Testis (tissue), 3 donors: ENCODE results near the gene PXDN. TPM values are rescaled to one million over a fixed set of nuclear protein-coding genes. Genes with fewer than 3 reads are reported as not detected.

Source experiments
- DNase-seq: peaks from one replicate; pipeline ENCODE4 v3.0.0-alpha.2; 2019
- H3K27ac ChIP-seq, 2 donors: fragments of 200-600 bp; sonication (generic); one replicate each; pipeline ENCODE4 v1.5.1; 2019
- H3K27me3 ChIP-seq: fragments of 200-600 bp; sonication (generic); one replicate; pipeline ENCODE4 v1.5.1; 2019
- H3K36me3 ChIP-seq: fragments of 200-600 bp; sonication (generic); one replicate; pipeline ENCODE4 v1.5.1; 2017; ENCODE audit warnings: low read depth; ENCODE audit errors: missing control alignments
- H3K4me1 ChIP-seq: fragments of 200-600 bp; sonication (generic); one replicate; pipeline ENCODE4 v1.5.1; 2019
- H3K4me3 ChIP-seq, 2 donors: fragments of 200-600 bp; sonication (generic); one replicate each; pipeline ENCODE4 v1.5.1; 2017 to 2019
- H3K9me3 ChIP-seq: fragments of 200-600 bp; sonication (generic); one replicate; pipeline ENCODE4 v1.5.1; 2017
- POLR2A ChIP-seq: fragments of 450-650 bp; IDR thresholded peaks from one replicate; pipeline ENCODE4 v1.6.1; 2017; ENCODE audit warnings: antibody characterized with exemption, mild to moderate bottlenecking, moderate library complexity
- WGBS, 2 donors: methylation state at CpG; one replicate each; pipeline ENCODE4 v1.1.5; 2018; 5-methylcytosine and 5-hydroxymethylcytosine counted together
- intact Hi-C: fragments of 100-400 bp; cut with DNase I; formaldehyde crosslinking; loops from one replicate; pipeline ENCODE4 v1.15.1; 2023; ENCODE audit warnings: low total_unique reads
- polyA plus RNA-seq: library from polyadenylated mRNA; stranded (reverse); fragments of 350-450 nt; fragmentation: Illumina TruSeq; extraction: RNeasy Lipid Tissue Mini Kit (QIAGEN cat#74804); gene quantifications from one replicate; pipeline ENCODE4 v1.2.3, GENCODE V29; 2014; ENCODE audit warnings: low read depth, low replicate concordance; ENCODE audit not compliant: insufficient read depth
- total RNA-seq, 2 donors: library from RNA; depleted of rRNA; stranded (reverse); fragments of >200 nt; gene quantifications; one replicate each; pipeline ENCODE4 v1.2.3, GENCODE V29; 2016
- TF ChIP-seq, protein P1 (sequence below), 3 experiments: fragments of 450-650 bp in 2 of 3; fragments of 200-600 bp in 1 of 3; sonication (generic) in 1 of 3; IDR thresholded peaks; one replicate each; pipeline ENCODE4 v1.5.1; 2016 to 2019; ENCODE audit warnings: antibody characterized with exemption in 3 of 3, mild to moderate bottlenecking in 2 of 3, moderate library complexity in 1 of 3

The PXDN gene
- total and polyA plus RNA-seq, 3 donors from 2014 or later, result 26.7 to 41.8 (median 33.8) TPM

DNA sequence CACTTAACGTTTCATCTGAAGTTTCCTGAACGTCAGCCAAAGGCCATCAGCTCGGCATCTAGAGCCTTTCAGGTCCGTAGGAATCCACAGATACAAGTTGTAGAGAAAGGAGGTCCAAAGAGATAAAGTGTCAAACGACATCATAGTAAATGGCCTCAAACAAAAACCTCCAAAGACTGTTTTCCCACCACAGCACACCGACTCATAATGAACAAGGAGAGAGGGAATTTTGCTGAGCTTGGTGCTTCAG is 150.3 kb downstream of the PXDN start:
- no peak for DNase-seq
- TF ChIP-seq POLR2A, result no peak
- TF ChIP-seq, protein P1, sequence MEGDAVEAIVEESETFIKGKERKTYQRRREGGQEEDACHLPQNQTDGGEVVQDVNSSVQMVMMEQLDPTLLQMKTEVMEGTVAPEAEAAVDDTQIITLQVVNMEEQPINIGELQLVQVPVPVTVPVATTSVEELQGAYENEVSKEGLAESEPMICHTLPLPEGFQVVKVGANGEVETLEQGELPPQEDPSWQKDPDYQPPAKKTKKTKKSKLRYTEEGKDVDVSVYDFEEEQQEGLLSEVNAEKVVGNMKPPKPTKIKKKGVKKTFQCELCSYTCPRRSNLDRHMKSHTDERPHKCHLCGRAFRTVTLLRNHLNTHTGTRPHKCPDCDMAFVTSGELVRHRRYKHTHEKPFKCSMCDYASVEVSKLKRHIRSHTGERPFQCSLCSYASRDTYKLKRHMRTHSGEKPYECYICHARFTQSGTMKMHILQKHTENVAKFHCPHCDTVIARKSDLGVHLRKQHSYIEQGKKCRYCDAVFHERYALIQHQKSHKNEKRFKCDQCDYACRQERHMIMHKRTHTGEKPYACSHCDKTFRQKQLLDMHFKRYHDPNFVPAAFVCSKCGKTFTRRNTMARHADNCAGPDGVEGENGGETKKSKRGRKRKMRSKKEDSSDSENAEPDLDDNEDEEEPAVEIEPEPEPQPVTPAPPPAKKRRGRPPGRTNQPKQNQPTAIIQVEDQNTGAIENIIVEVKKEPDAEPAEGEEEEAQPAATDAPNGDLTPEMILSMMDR (IDR thresholded peaks at IDR 0.05), result no peak
- no peaks in the 10 kb centered on the region for H3K4me1 ChIP-seq
- H3K9me3 ChIP-seq, result no peaks in the 10 kb centered on the region
- H3K4me3 ChIP-seq, result no peak overlapping the region
- intact Hi-C loops, result loop anchor here (5.0 to 10.0 kb wide), 2 partner anchors 158 to 221 kb away; no protein-coding TSS in a partner anchor
- H3K36me3 ChIP-seq, result no peaks in the 10 kb centered on the region
- H3K27ac ChIP-seq, result no peak overlapping the region
- WGBS, 2 donors, result 48 to 63% methylated on average over 5 to 6 of the region's 6 CpGs
- H3K27me3 ChIP-seq, result no peaks in the 10 kb centered on the region

DNA sequence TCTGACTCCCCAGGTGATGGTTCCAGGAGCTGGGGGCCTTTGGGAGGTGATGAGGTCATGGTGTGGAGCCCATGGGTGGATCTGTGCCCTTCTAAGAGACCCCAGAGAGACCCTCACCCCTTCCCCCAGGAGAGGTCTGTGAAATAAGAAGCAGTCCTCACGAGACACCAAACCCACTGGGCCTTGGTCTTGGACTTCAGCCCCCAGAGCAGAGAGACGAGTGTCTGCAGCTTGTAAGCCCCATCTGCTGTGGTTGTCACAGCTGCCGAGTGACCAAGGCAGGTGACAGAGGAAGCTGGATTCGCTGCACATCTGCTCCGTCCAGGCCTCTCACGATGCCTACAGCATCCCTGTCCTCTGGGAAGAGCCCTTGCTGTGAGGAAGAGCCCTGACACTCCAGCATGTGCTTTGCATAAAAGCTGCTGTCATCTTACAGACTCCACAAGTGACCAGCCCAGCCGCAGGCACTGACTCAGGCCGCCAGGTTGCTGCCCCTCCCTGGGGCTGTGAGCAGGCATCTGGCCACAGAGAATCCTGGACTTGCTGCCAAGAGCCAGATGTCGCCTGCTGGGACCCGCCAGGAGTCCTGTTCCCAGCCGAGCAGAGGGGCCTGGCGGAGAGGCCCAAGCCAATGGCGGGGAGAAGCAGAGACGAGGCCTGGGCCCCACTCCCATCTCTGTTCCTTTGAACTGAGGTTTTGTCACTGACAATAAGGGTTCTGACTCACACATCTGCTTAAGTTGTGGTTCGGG is 150.8 kb downstream of the PXDN start:
- Histone ChIP-seq H3K36me3 (no peaks in the 10 kb centered on the region), H3K4me1 (no peaks in the 10 kb centered on the region), H3K27me3 (no peaks in the 10 kb centered on the region), H3K27ac (no peak overlapping the region), H3K9me3 (no peaks in the 10 kb centered on the region), H3K4me3 (no peak overlapping the region)
- no peak for TF ChIP-seq POLR2A
- TF ChIP-seq, protein P1 (IDR thresholded peaks at IDR 0.05), result no peak
- intact Hi-C loops, result loop anchor here (5.0 to 10.0 kb wide), 2 partner anchors 159 to 221 kb away; no protein-coding TSS in a partner anchor
- no peak for DNase-seq
- WGBS, 2 donors, result 86 to 91% methylated on average over 12 to 15 of the region's 15 CpGs

DNA sequence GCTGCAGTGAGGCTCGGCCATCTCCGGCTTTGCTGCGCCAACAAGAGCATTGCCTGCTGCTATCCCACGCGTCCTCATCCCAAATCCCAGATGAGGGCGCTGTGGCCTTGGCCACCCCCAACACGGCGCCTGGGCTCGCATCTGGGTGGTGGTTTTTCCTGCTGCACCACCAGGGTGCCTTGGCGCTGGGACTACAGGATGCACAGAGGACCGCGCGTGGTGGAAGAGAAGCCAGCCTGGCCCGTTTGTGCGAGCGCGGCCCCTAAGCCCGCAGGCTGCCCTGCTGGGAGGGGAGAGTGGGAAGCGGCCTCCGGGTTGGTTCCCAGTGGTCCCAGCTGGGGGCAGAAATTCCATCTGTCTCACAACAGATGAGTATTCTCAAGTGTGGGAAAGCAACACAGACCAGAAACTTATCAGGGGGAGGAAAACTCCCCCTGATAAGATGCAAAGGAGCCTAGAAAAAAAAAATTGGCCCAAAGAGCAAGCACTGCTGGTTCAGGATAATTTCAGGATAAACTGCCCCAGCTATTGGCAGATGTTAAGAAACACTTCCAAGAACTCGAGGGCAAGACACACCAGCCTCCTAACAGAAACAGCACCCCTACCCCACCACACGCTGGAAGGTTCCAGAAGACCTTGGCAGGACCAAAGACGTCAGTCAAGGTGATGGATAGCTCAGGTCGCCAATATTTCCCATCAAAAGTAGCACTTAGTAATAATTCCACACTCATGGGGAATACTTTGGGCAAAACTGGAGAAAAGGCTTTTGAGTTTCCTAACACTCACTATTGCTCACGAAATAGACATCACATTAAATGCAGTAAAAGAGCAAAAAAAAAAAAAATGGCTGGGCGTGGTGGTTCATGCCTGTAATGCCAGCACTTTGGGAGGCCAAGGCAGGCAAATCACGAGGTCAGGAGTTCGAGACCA is 152.1 kb downstream of the PXDN start:
- no peaks in the 10 kb centered on the region for H3K9me3 ChIP-seq
- H3K27ac ChIP-seq, result peak overlapping the region in 1 of 2 donors; percentile 19
- H3K36me3 ChIP-seq, result no peaks in the 10 kb centered on the region
- intact Hi-C loops, result loop anchor here (5.0 to 10.0 kb wide), 2 partner anchors 160 to 223 kb away; no protein-coding TSS in a partner anchor
- DNase-seq, result peak; percentile 78
- TF ChIP-seq POLR2A, result no peak
- TF ChIP-seq, protein P1 (IDR thresholded peaks at IDR 0.05), result peak; percentile 63 to 71 (median 64)
- 49 to 50% methylated on average over 15 to 28 of the region's 28 CpGs for WGBS, 2 donors
- H3K4me3 ChIP-seq, result no peak overlapping the region
- H3K4me1 ChIP-seq, result no peaks in the 10 kb centered on the region
- H3K27me3 ChIP-seq, result no peaks in the 10 kb centered on the region

DNA sequence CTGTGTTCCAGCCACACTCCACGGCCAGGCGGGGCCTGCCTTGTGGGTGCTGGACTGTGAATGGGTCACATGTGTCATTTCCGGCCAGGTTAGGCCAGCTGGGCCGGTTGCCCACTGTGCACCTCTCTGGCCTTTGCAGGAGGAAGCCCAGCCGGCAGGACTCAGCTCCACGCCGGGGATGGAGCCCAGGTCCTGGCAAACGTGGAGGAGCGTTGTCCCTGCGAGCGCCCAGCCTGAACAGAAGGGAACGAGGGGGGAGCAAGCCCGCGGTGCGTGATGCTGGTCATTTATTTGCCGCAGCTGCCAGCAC is 152.9 kb downstream of the PXDN start:
- Histone ChIP-seq H3K4me3 (no peak overlapping the region), H3K9me3 (no peaks in the 10 kb centered on the region), H3K4me1 (no peaks in the 10 kb centered on the region), H3K27me3 (no peaks in the 10 kb centered on the region), H3K27ac (no peak overlapping the region), H3K36me3 (no peaks in the 10 kb centered on the region)
- intact Hi-C loops, result loop anchor here (5.0 to 10.0 kb wide), 2 partner anchors 161 to 223 kb away; no protein-coding TSS in a partner anchor
- WGBS, 2 donors, result 40 to 42% methylated on average over 7 to 16 of the region's 16 CpGs
- no peak for DNase-seq
- TF ChIP-seq POLR2A, result no peak
- TF ChIP-seq, protein P1 (IDR thresholded peaks at IDR 0.05), result no peak
